ENCODE results near the gene RAET1E.
A peak's percentile ranks its signal among the peaks of the same experiment; 100 is the strongest.
"Not testable (repeated sequence)": the region's sequence is repeated elsewhere in the genome, so short reads cannot be mapped to it uniquely, and the experiment has no call there.

Gene RAET1E

GRCh38 chr6:149935668-149936067 lies 37.8 kb upstream of the RAET1E start:
- DNase-seq, result no peak
- TF ChIP-seq POLR2A (IDR thresholded peaks at IDR 0.05; ENCODE audit: low read length) (no peak), GATA1 (IDR thresholded peaks at IDR 0.05; ENCODE audit: low read depth, low read length) (no peak)

- DNase-seq, result no peak
- TF ChIP-seq POLR2A (IDR thresholded peaks at IDR 0.05; ENCODE audit: low read length), result no peak
- no peak for TF ChIP-seq GATA1 (IDR thresholded peaks at IDR 0.05; ENCODE audit: low read depth, low read length)
Measured at GRCh38 chr6:149935246-149935645, 37.3 kb upstream of the RAET1E start.

- TF ChIP-seq GATA1 (IDR thresholded peaks at IDR 0.05; ENCODE audit: low read depth, low read length) (no peak), POLR2A (IDR thresholded peaks at IDR 0.05; ENCODE audit: low read length) (no peak)
- peak; percentile 70 to 85 for DNase-seq
Measured at GRCh38 chr6:149934249-149935156, 36.6 kb upstream of the RAET1E start.

- TF ChIP-seq POLR2A (IDR thresholded peaks at IDR 0.05; ENCODE audit: low read length), result no peak
- TF ChIP-seq GATA1 (IDR thresholded peaks at IDR 0.05; ENCODE audit: low read depth, low read length), result no peak
- no peak for DNase-seq
Measured at GRCh38 chr6:149933461-149933860, 35.5 kb upstream of the RAET1E start.

GRCh38 chr6:149933036-149933435 lies 35.1 kb upstream of the RAET1E start:
- no peak for DNase-seq
- TF ChIP-seq POLR2A (IDR thresholded peaks at IDR 0.05; ENCODE audit: low read length) (no peak), GATA1 (IDR thresholded peaks at IDR 0.05; ENCODE audit: low read depth, low read length) (no peak)

- DNase-seq, result no peak
- TF ChIP-seq POLR2A (IDR thresholded peaks at IDR 0.05; ENCODE audit: low read length) (no peak), GATA1 (IDR thresholded peaks at IDR 0.05; ENCODE audit: low read depth, low read length) (no peak)
Measured at GRCh38 chr6:149931501-149931900, 33.6 kb upstream of the RAET1E start.

- TF ChIP-seq POLR2A (IDR thresholded peaks at IDR 0.05; ENCODE audit: low read length) (no peak), GATA1 (IDR thresholded peaks at IDR 0.05; ENCODE audit: low read depth, low read length) (no peak)
- no peak for DNase-seq
Measured at GRCh38 chr6:149929422-149929821, 31.5 kb upstream of the RAET1E start.

GRCh38 chr6:149927025-149927424 lies 29.1 kb upstream of the RAET1E start:
- not testable (repeated sequence) for DNase-seq

- peak; percentile 74 to 84 for DNase-seq
- TF ChIP-seq POLR2A (IDR thresholded peaks at IDR 0.05; ENCODE audit: low read length), result no peak
- no peak for TF ChIP-seq GATA1 (IDR thresholded peaks at IDR 0.05; ENCODE audit: low read depth, low read length)
Measured at GRCh38 chr6:149925974-149926777, 28.3 kb upstream of the RAET1E start.

GRCh38 chr6:149925253-149925973 lies 27.5 kb upstream of the RAET1E start:
- DNase-seq, result no peak
- no peak for TF ChIP-seq GATA1 (IDR thresholded peaks at IDR 0.05; ENCODE audit: low read depth, low read length)
- TF ChIP-seq POLR2A (IDR thresholded peaks at IDR 0.05; ENCODE audit: low read length), result no peak

- TF ChIP-seq POLR2A (IDR thresholded peaks at IDR 0.05; ENCODE audit: low read length), result no peak
- no peak for TF ChIP-seq GATA1 (IDR thresholded peaks at IDR 0.05; ENCODE audit: low read depth, low read length)
- no peak for DNase-seq
Measured at GRCh38 chr6:149924933-149925252, 27.0 kb upstream of the RAET1E start.

GRCh38 chr6:149924206-149924932 lies 26.5 kb upstream of the RAET1E start:
- no peak for DNase-seq
- TF ChIP-seq POLR2A (IDR thresholded peaks at IDR 0.05; ENCODE audit: low read length), result no peak
- no peak for TF ChIP-seq GATA1 (IDR thresholded peaks at IDR 0.05; ENCODE audit: low read depth, low read length)

- no peak for TF ChIP-seq GATA1 (IDR thresholded peaks at IDR 0.05; ENCODE audit: low read depth, low read length)
- TF ChIP-seq POLR2A (IDR thresholded peaks at IDR 0.05; ENCODE audit: low read length), result no peak
- no peak for DNase-seq
Measured at GRCh38 chr6:149923327-149923986, 25.5 kb upstream of the RAET1E start.
